G401.6 (cell line): ENCODE measurements around the gene CCDC33.

Experiments used
- FAIRE-seq: peaks from 2 replicates; lab custom pipeline; 2012; peaks lifted over from hg19 to GRCh38; lab: Jason Lieb, UNC

Gene CCDC33

DNA sequence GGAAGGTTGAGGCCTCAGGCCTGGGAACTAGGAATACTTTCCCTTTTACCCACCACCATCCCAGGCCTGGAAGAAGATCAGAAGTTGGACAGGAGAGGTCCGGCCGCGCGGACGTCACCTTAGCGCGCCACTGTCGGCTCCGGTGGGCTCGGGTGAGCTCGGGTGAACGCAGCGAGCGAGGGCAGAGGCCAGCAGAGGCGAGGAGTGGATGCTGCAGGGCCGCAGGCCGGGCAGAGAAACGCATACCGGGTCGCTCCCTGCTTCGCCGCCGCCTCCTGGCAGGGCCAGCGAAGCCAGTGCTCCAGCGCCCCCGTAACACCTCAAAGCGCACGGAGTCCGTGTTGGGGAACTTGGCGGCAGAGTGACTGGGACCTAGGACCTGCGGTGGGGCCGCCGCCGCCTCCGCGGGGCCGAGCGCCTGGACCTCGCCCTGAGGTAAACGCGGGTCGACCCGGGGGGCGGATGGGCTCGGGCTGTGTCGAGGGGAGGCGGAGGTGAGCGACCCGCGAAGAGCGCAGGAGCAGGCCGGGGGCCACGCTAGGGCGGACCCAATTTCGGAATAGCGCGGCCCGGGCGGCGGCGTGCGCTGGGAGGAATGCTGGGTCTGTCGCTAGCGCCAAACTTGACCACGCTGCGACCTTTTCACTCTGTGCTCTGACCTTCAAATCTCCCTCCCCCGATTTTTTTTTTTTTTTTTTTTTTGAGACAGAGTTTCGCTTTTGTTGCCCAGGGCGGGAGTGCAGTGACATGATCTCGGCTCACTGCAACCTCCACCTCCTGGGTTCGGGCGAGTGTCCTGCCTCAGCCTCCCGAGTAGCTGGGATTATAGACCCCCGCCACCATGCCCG, 129.7 kb downstream of the CCDC33 start:
- no peak for FAIRE-seq

- no peak for FAIRE-seq
Measured at GRCh38 chr15:74367296-74367854, 131.2 kb downstream of the CCDC33 start, which contains the start of gene CYP11A1. TSS of gene CYP11A1 (minus strand) at chr15:74367646. CDS start at chr15:74367585, 61 bp downstream.

DNA sequence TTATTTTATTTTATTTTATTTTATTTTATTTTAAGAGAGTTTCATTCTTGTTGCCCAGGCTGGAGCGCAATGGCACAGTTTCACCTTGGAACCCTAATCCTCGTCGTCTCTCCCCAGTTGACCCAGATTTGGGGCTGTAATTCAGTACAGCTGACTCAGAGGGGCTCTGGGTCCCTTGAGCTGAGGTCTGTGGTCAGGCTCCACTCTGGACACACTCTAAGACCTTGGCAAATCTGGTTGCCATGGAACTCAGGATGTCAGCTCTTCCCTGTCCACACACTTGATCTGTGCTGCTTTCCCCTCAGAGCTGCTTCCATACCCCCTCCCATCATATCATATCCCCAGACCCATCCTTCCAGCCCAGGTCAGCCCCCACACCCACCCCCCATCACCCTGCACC, 132.0 kb downstream of the CCDC33 start:
- FAIRE-seq: no peak

GRCh38 chr15:74369084-74369745, 133.1 kb downstream of the CCDC33 start:
- FAIRE-seq: no peak

DNA sequence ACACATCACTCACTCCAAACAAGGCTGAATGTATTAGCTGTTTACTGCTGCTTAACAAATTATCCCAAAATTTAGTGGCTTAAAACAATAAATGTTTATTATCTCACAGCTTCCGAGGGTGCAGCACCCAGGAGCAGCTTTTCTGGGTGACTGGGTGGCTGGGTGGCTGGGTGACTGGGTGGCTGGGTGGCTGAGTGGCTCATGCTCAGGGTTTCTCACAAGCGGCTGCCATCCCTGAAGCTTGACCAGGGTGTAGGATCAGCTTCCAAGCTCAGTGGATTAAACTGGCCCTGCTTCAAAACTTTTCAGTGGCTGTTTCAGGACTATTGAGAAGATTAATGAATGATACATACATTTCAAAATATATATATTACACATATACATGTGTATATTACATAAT, 133.6 kb downstream of the CCDC33 start:
- no peak for FAIRE-seq

DNA sequence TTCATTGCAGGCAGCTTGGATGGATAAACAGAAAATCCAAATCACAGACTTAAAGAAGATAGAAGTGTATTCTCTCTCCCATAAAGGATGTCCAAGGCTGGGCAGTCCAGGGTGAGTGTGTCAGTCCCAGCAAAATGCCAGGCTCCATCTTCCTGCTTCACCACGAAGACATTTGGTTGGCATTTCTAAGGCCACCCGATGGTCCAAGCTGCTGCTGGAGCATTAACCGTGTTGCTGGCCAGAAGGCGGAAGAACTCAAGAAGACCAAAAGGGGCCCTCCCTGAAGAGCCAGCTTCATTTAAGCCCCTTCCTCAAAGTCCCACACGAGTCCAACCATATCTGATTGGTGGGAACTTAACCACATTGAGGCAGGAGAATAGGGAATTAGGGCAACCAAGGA, 134.3 kb downstream of the CCDC33 start:
- FAIRE-seq: no peak

GRCh38 chr15:74373056-74373650, 137.0 kb downstream of the CCDC33 start:
- FAIRE-seq: no peak

DNA sequence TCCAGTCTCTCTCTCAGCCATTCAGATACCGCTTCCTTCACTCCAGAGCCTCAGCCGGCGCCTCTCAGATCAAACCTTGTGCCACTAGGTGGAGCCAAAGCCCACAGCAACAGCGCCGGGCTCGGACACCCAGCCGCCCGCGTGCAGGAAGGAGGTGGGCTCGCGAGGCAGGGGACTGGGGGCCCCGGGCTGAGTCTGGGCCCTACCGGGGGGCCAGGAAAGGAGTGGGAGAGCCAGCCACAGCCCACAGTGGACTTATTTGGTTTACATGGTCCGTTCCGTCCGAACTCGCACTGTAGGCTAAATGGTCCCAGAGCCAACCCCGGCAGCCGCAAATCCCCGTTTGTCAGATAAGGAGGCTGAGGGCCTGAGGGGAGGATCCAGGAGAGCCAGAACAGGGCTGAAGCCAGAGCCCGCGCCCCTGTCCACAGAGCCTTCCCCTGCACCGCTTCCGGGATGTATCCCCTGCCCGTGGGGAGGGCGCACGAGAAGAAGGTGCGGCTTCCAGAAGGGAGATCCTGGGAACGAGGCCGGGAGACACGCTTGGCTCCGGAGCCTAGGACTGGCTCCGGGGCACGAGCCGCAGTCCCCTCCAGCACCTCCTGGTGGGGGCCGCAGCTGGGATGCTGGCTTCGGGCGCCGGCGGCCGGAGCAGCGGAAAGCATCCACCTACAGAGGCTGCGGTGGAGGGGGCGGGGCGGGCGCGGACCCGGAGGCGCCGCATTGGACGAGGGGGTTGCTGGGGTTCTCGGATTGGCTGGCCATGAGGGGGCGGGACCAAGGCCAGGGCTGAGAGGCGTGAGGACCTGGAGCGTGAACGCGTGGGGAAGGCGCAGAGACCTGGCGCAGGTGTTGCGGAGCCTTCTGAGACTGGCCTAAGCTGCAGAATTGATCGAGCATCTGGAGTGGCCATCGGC, 137.9 kb downstream of the CCDC33 start:
- peak; percentile 8 for FAIRE-seq

GRCh38 chr15:74374648-74375302, 138.6 kb downstream of the CCDC33 start:
- no peak for FAIRE-seq

DNA sequence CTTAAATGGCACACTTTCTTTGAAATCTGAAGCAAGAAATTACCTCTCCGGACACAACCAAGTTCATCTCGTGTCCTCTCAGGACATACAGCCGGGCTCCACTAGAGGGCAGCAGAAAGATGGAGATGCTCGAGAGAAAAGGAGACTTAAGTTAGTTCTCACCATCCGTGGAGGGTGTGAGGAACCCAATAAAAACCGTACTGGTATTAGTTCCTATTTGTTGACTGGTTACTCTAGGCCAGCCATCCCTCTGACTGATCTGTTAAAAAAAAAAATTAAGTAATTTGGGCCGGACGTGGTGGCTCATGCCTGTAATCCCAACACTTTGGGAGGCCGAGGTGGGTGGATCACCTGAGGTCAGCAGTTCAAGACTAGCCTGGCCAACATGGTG, 139.2 kb downstream of the CCDC33 start:
- FAIRE-seq: peak; percentile 95

- FAIRE-seq: no peak
Measured at GRCh38 chr15:74376226-74376625, 140.1 kb downstream of the CCDC33 start.

DNA sequence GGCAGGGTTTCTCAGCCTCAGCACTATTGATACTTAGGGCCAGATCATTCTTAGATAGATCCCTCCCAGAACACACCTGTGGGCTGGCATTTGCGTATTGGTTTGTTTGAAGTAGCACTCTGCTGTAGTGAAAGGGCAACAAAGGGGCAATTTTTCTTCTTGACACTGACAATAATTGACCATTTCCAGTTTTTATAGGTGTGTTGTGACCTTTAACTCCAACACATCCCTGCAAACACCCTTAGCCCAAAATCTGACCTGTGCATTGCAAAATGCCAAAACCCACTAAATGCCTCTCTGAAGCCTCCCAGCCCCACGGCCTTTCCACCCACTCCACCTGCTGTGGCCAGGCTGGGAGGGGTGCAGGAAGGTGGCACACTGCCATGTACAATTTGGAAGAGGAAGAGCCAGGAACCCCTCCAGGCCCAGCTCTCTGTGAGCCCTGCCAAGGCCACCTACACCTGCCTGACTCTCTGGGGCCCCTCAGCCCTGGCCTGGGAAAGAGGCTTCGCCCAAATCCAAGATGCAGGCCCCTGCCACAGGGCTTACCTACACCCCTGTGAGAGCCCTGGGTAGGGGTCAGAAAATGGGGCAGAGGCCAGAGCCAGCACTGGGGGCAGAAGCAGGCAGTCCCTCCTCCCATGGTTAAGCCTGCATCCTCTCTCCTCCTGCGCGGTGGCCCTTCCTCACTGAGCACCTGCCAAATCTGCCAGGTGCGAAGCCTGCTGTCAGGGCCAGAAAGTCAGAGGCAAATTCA, 140.9 kb downstream of the CCDC33 start:
- no peak for FAIRE-seq

DNA sequence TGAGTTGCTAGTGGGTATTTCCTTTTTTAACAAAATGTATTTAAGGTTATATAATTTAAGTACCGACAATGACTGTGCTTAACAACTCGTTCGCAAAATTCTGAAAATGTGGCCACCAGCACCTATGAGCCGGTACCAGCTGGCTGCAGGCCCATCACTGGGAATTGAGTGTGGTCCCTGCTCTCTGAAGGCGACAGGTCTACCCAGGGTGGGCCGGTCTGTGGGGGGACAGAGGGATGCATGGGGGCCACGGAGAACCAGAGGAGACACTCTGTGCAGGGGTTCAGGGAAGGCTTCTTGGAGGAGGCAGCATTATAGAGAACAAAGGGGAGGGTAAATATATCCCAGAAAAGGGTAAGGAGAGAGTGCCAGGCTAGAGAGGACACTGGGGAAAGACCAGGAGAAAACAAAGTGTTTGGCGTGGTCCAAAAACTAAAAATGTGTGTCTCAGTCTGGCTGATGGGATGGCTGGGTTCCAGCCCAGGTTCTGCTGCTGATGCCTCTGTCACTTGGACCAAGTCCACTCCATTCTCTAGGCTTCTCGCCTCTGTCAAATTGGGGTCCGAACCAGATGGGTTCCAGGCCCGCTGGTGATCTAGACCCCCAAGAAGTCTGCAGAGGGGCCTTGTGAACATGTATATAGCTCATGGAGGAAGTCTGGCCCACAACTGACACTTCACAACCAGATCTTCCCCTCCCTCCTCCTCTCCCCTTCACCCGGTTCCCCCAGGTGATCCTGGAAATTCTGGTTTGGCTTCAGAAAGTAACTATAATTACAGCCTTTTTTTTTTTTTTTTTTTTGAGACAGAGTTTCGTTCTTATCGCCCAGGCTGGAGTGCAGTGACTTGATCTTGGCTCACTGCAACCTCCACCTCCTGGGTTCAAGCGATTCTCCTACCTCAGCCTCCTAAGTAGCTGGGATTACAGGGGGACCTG, 142.0 kb downstream of the CCDC33 start:
- FAIRE-seq: no peak

GRCh38 chr15:74378848-74379247, 142.7 kb downstream of the CCDC33 start:
- no peak for FAIRE-seq

- no peak for FAIRE-seq
Measured at GRCh38 chr15:74380361-74381189, 144.4 kb downstream of the CCDC33 start.

DNA sequence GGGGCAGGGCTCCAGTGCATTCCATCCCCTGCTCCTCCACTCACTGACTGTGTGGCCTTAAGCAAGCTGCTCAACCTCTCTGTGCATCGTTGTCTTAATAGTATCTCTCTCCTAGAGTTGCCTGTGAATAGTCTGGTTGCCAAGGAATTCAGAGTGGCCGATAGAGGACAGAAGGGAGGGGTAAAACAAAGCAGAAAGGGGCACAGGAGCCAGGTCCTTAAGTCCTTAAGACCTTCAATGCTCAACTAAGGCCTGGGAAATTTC, 145.0 kb downstream of the CCDC33 start:
- no peak for FAIRE-seq

DNA sequence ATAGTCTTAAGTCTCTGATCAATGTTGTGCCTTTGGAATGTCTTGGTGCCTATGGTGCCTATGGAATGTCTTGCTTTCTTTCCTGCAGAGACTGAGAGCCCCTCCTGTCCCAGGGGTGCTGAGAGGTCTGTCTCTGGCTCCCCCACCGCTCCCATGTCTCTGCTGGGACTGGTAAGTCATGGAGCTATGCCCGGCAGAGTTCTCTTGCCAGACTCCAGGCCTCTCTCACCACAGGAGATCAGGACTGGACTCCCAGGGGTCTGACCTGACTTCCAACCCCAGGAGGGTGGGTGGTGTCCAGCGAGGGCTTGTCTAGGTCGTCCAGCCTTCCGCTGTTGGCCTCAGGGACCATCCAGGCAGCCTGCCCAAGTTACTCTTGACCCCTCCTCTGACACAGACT, 145.4 kb downstream of the CCDC33 start:
- no peak for FAIRE-seq

GRCh38 chr15:74382004-74382816, 146.1 kb downstream of the CCDC33 start:
- FAIRE-seq: peak; percentile 64
